Stimulated activated naive CD8-positive, alpha-beta T cell treated with anti-CD3 and anti-CD28 coated beads, Interleukin-15, amount 100 ng/mL, for 72 hours (primary cell): ENCODE data around the gene ARL17B.
"Not testable (repeated sequence)": the region's sequence is repeated elsewhere in the genome, so short reads cannot be mapped to it uniquely, and the experiment has no call there.

Experiments
- ATAC-seq: fragments of 150-1000 bp; cut with Tn5 transposase; 2 replicates; pipeline ENCODE4 v1.10.0; 2021; ENCODE audit warnings: mild to moderate bottlenecking, moderate library complexity
- DNase-seq, 2 donors: peaks; one replicate each; pipeline ENCODE4 v3.0.0; 2021 to 2022
- H3K27ac Mint-ChIP-seq, 2 donors: one replicate each; pipeline ENCODE4 v1.8.0; 2022; ENCODE audit warnings: mild to moderate bottlenecking in 2 of 2, mixed read lengths in 2 of 2, moderate library complexity in 2 of 2
- H3K27me3 Mint-ChIP-seq: one replicate; pipeline ENCODE4 v1.8.0; 2022; ENCODE audit warnings: mixed read lengths
- H3K4me1 Mint-ChIP-seq: one replicate; pipeline ENCODE4 v1.8.0; 2022; ENCODE audit warnings: mild to moderate bottlenecking, mixed read lengths
- H3K4me3 Mint-ChIP-seq, 2 donors: one replicate each; pipeline ENCODE4 v1.8.0; 2022; ENCODE audit warnings: mild to moderate bottlenecking in 2 of 2, mixed read lengths in 2 of 2, moderate library complexity in 1 of 2
- H3K9me3 Mint-ChIP-seq, 2 donors: one replicate each; pipeline ENCODE4 v1.8.0; 2022; ENCODE audit warnings: mixed read lengths in 2 of 2

The ARL17B gene

GRCh38 chr17:46361755-46362154 is at the start of gene ARL17B:
Gene ARL17B (minus strand): TSS chr17:46361766. CDS start chr17:46358397, 3,369 bp downstream.
- not testable (repeated sequence) for H3K4me3 Mint-ChIP-seq, H3K27ac Mint-ChIP-seq, H3K4me1 Mint-ChIP-seq, H3K27me3 Mint-ChIP-seq, H3K9me3 Mint-ChIP-seq
- ATAC-seq, result peak; percentile 99
- peak; percentile 88 to 93 for DNase-seq

- H3K27ac Mint-ChIP-seq, H3K27me3 Mint-ChIP-seq, H3K4me3 Mint-ChIP-seq, DNase-seq, ATAC-seq, H3K4me1 Mint-ChIP-seq, H3K9me3 Mint-ChIP-seq: not testable (repeated sequence)
Measured at GRCh38 chr17:46409864-46410263, 48.3 kb upstream of the ARL17B start.

- H3K4me1 Mint-ChIP-seq, H3K27ac Mint-ChIP-seq, ATAC-seq, H3K9me3 Mint-ChIP-seq, H3K27me3 Mint-ChIP-seq, DNase-seq, H3K4me3 Mint-ChIP-seq: not testable (repeated sequence)
Measured at GRCh38 chr17:46407155-46407554, 45.6 kb upstream of the ARL17B start.

- not testable (repeated sequence) for H3K27ac Mint-ChIP-seq, DNase-seq, H3K27me3 Mint-ChIP-seq, H3K4me1 Mint-ChIP-seq, H3K9me3 Mint-ChIP-seq, H3K4me3 Mint-ChIP-seq, ATAC-seq
Measured at GRCh38 chr17:46401033-46401787, 39.6 kb upstream of the ARL17B start.

- H3K4me3 Mint-ChIP-seq, H3K27me3 Mint-ChIP-seq, DNase-seq, ATAC-seq, H3K9me3 Mint-ChIP-seq, H3K4me1 Mint-ChIP-seq, H3K27ac Mint-ChIP-seq: not testable (repeated sequence)
Measured at GRCh38 chr17:46400543-46400942, 39.0 kb upstream of the ARL17B start.

- not testable (repeated sequence) for H3K4me1 Mint-ChIP-seq, DNase-seq, H3K27me3 Mint-ChIP-seq, ATAC-seq, H3K9me3 Mint-ChIP-seq, H3K27ac Mint-ChIP-seq, H3K4me3 Mint-ChIP-seq
Measured at GRCh38 chr17:46399993-46400392, 38.4 kb upstream of the ARL17B start.

GRCh38 chr17:46396292-46396691 is 34.7 kb upstream of the ARL17B start:
- ATAC-seq, result peak; percentile 55
- not testable (repeated sequence) for H3K27ac Mint-ChIP-seq, H3K4me3 Mint-ChIP-seq, H3K27me3 Mint-ChIP-seq, H3K9me3 Mint-ChIP-seq, DNase-seq, H3K4me1 Mint-ChIP-seq

GRCh38 chr17:46393702-46394101 is 32.1 kb upstream of the ARL17B start:
- not testable (repeated sequence) for ATAC-seq, H3K4me3 Mint-ChIP-seq, H3K27me3 Mint-ChIP-seq, H3K27ac Mint-ChIP-seq, H3K4me1 Mint-ChIP-seq, H3K9me3 Mint-ChIP-seq, DNase-seq

- not testable (repeated sequence) for H3K27me3 Mint-ChIP-seq, H3K4me3 Mint-ChIP-seq, H3K4me1 Mint-ChIP-seq, DNase-seq, H3K27ac Mint-ChIP-seq, H3K9me3 Mint-ChIP-seq
- ATAC-seq, result peak; percentile 71
Measured at GRCh38 chr17:46385491-46385890, 23.9 kb upstream of the ARL17B start.

GRCh38 chr17:46383118-46383517 is 21.6 kb upstream of the ARL17B start:
- DNase-seq, H3K9me3 Mint-ChIP-seq, H3K27ac Mint-ChIP-seq, H3K4me1 Mint-ChIP-seq, H3K4me3 Mint-ChIP-seq, H3K27me3 Mint-ChIP-seq: not testable (repeated sequence)
- peak; percentile 83 for ATAC-seq

GRCh38 chr17:46373418-46373817 is 11.9 kb upstream of the ARL17B start:
- not testable (repeated sequence) for H3K9me3 Mint-ChIP-seq, DNase-seq, H3K4me1 Mint-ChIP-seq, H3K27me3 Mint-ChIP-seq, H3K4me3 Mint-ChIP-seq, H3K27ac Mint-ChIP-seq
- ATAC-seq, result peak; percentile 71

- peak; percentile 94 for ATAC-seq
- H3K27ac Mint-ChIP-seq, H3K9me3 Mint-ChIP-seq, H3K27me3 Mint-ChIP-seq, H3K4me3 Mint-ChIP-seq, H3K4me1 Mint-ChIP-seq, DNase-seq: not testable (repeated sequence)
Measured at GRCh38 chr17:46372236-46373229, 11.0 kb upstream of the ARL17B start.

- DNase-seq, H3K9me3 Mint-ChIP-seq, H3K27me3 Mint-ChIP-seq, ATAC-seq, H3K4me1 Mint-ChIP-seq, H3K4me3 Mint-ChIP-seq, H3K27ac Mint-ChIP-seq: not testable (repeated sequence)
Measured at GRCh38 chr17:46367520-46367919, 6.0 kb upstream of the ARL17B start.

GRCh38 chr17:46361145-46361735 is 326 bp downstream of the ARL17B start:
- not testable (repeated sequence) for DNase-seq, H3K27ac Mint-ChIP-seq, H3K9me3 Mint-ChIP-seq, H3K27me3 Mint-ChIP-seq, H3K4me1 Mint-ChIP-seq, H3K4me3 Mint-ChIP-seq
- peak; percentile 79 for ATAC-seq

GRCh38 chr17:46353856-46354255 is 7.7 kb downstream of the ARL17B start:
- ATAC-seq, H3K9me3 Mint-ChIP-seq, DNase-seq, H3K27ac Mint-ChIP-seq, H3K4me3 Mint-ChIP-seq, H3K4me1 Mint-ChIP-seq, H3K27me3 Mint-ChIP-seq: not testable (repeated sequence)

- not testable (repeated sequence) for H3K4me1 Mint-ChIP-seq, H3K27ac Mint-ChIP-seq, H3K27me3 Mint-ChIP-seq, H3K4me3 Mint-ChIP-seq, DNase-seq, H3K9me3 Mint-ChIP-seq
- peak; percentile 62 for ATAC-seq
Measured at GRCh38 chr17:46349060-46349459, 12.5 kb downstream of the ARL17B start.
